GM12873 (cell line): Measurements from ENCODE around the gene FRMPD4.
A peak's percentile ranks its signal among the peaks of the same experiment; 100 is the strongest.

ENCODE experiments used
- CTCF ChIP-seq: IDR thresholded peaks from 2 replicates; pipeline ENCODE4 v1.5.1; 2012; ENCODE audit warnings: low read depth, mild to moderate bottlenecking, moderate library complexity, low read length, control low read depth; ENCODE audit not compliant: insufficient read depth; ENCODE audit errors: missing control alignments

Gene FRMPD4

GRCh38 chrX:12379671-12380070 is 241.4 kb downstream of the FRMPD4 start:
- no peak for TF ChIP-seq CTCF

- peak; percentile 52 for TF ChIP-seq CTCF
Measured at GRCh38 chrX:12383196-12383595, 244.9 kb downstream of the FRMPD4 start.

- no peak for TF ChIP-seq CTCF
Measured at GRCh38 chrX:12390301-12390700, 252.0 kb downstream of the FRMPD4 start.

- TF ChIP-seq CTCF: no peak
Measured at GRCh38 chrX:12396584-12396983, 258.3 kb downstream of the FRMPD4 start.

GRCh38 chrX:12400218-12400617 is 261.9 kb downstream of the FRMPD4 start:
- TF ChIP-seq CTCF: no peak

- no peak for TF ChIP-seq CTCF
Measured at GRCh38 chrX:12401252-12401651, 263.0 kb downstream of the FRMPD4 start.

- no peak for TF ChIP-seq CTCF
Measured at GRCh38 chrX:12403474-12404082, 265.3 kb downstream of the FRMPD4 start.
